Esophagus (tissue), 2 donors: ENCODE measurements around the gene KLF11. TPM values are rescaled to one million over a fixed set of nuclear protein-coding genes. Genes with fewer than 3 reads are reported as not detected.
"Not testable (repeated sequence)": the region's sequence is repeated elsewhere in the genome, so short reads cannot be mapped to it uniquely, and the experiment has no call there.

Source experiments
- H3K27ac ChIP-seq, 2 donors: one replicate each; pipeline ENCODE4 v1.5.1; 2013; ENCODE audit warnings: low read depth in 2 of 2, mild to moderate bottlenecking in 2 of 2, inconsistent platforms in 1 of 2, low read length in 1 of 2, moderate library complexity in 1 of 2
- H3K27me3 ChIP-seq, 2 donors: one replicate each; pipeline ENCODE4 v1.6.1; 2013; ENCODE audit warnings: low read length in 2 of 2, control low read depth in 1 of 2, mild to moderate bottlenecking in 1 of 2; ENCODE audit not compliant: insufficient read depth in 2 of 2, control insufficient read depth in 1 of 2
- H3K36me3 ChIP-seq, 2 donors: one replicate each; pipeline ENCODE4 v1.6.1; 2013; ENCODE audit warnings: low read length in 1 of 2; ENCODE audit not compliant: control insufficient read depth in 2 of 2, insufficient read depth in 2 of 2
- H3K4me1 ChIP-seq, 2 donors: one replicate each; pipeline ENCODE4 v1.6.1; 2013; ENCODE audit warnings: low read length in 1 of 2; ENCODE audit not compliant: control insufficient read depth in 2 of 2, insufficient read depth in 2 of 2
- H3K4me3 ChIP-seq, 2 donors: one replicate each; pipeline ENCODE4 v1.5.1; 2013; ENCODE audit warnings: low read length in 2 of 2, mild to moderate bottlenecking in 2 of 2, low read depth in 1 of 2, moderate library complexity in 1 of 2
- H3K9me3 ChIP-seq, 2 donors: one replicate each; pipeline ENCODE4 v1.6.1; 2013; ENCODE audit warnings: mild to moderate bottlenecking in 2 of 2, low read depth in 1 of 2, low read length in 1 of 2, moderate library complexity in 1 of 2; ENCODE audit not compliant: control insufficient read depth in 2 of 2, insufficient read depth in 1 of 2
- WGBS, 2 donors: extraction: QIAGEN DNeasy Blood & Tissue Kit; methylation state at CpG; one replicate each; pipeline ENCODE4 v1.1.7; 2013; 5-methylcytosine and 5-hydroxymethylcytosine counted together
- polyA plus RNA-seq, 2 donors: library from polyadenylated mRNA; stranded (reverse); fragments of 200-250 nt; gene quantifications; one replicate each; pipeline ENCODE4 v1.2.3, GENCODE V29; 2013
- donor health status: healthy with polysubstance abuse.
- donor health status: Bipolar disorder and iron deficiency.

The KLF11 gene
- polyA plus RNA-seq, 2 donors: 1.7 to 4.3 TPM

GRCh38 chr2:10086950-10087349 is 43.6 kb downstream of the KLF11 start:
- H3K36me3 ChIP-seq: no peaks in the 10 kb centered on the region
- peaks cover 0 to 4% of the 10 kb centered on the region in 2 donors for H3K9me3 ChIP-seq
- peaks cover 0 to 5% of the 10 kb centered on the region in 2 donors for H3K27me3 ChIP-seq
- no peak overlapping the region for H3K27ac ChIP-seq
- 46 to 52% methylated on average over 4 of the region's 4 CpGs for WGBS, 2 donors
- H3K4me3 ChIP-seq: no peak overlapping the region
- H3K4me1 ChIP-seq: peaks cover 0 to 7% of the 10 kb centered on the region in 2 donors

GRCh38 chr2:10087360-10087759 is 44.0 kb downstream of the KLF11 start:
- H3K27ac ChIP-seq: no peak overlapping the region
- peaks cover 0 to 4% of the 10 kb centered on the region in 2 donors for H3K9me3 ChIP-seq
- WGBS, 2 donors: 61% methylated on average over 8 of the region's 8 CpGs
- H3K36me3 ChIP-seq: no peaks in the 10 kb centered on the region
- peaks cover 0 to 7% of the 10 kb centered on the region in 2 donors for H3K4me1 ChIP-seq
- no peak overlapping the region for H3K4me3 ChIP-seq
- peaks cover 0 to 5% of the 10 kb centered on the region in 2 donors for H3K27me3 ChIP-seq

GRCh38 chr2:10089565-10090190 is 46.3 kb downstream of the KLF11 start:
- Histone ChIP-seq H3K36me3 (no peaks in the 10 kb centered on the region), H3K9me3 (peaks cover 0 to 4% of the 10 kb centered on the region in 2 donors), H3K4me1 (peaks cover 0 to 10% of the 10 kb centered on the region in 2 donors), H3K27ac (no peak overlapping the region), H3K4me3 (no peak overlapping the region), H3K27me3 (peaks cover 0 to 2% of the 10 kb centered on the region in 2 donors)
- WGBS, 2 donors: 46 to 61% methylated on average over 5 of the region's 5 CpGs

DNA sequence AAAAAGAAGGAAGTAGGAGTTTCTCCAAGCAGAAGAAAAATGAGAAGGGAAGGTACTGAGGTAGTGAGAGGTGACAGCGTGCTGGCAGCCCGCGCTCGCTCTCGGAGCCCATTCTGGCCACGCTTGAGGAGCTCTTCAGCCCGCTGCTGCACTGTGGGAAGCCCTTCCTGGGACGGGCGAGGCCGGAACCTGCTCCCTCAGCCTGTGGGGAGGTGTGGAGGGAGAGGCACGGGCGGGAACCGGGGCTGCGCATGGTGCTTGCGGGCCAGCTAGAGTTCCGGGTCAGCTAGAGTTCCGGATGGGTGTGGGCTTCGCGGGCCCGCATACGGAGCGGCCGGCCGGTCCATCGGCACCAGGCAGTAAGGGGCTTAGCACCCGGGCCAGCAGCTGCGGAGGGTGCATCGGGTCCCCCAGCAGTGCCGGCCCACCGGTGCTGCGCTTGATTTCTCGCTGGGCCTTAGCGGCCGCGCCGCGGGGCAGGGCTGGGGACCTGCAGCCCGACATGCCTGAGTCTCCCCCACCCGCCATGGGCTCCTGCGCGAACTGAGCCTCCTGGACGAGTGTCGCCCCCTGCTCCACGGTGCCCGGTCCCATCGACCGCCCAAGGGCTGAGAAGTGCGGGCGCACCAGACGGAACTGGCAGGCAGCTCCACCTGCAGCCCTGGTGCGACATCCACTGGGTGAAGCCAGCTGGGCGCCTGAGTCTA is 48.0 kb downstream of the KLF11 start:
- 28 to 34% methylated on average over 47 to 52 of the region's 52 CpGs for WGBS, 2 donors
- Histone ChIP-seq H3K4me3 (peak overlapping the region in 1 of 2 donors; percentile 13), H3K9me3 (peaks cover 0 to 4% of the 10 kb centered on the region in 2 donors), H3K27me3 (peaks cover 0 to 2% of the 10 kb centered on the region in 2 donors), H3K36me3 (no peaks in the 10 kb centered on the region), H3K27ac (no peak overlapping the region), H3K4me1 (peaks cover 0 to 10% of the 10 kb centered on the region in 2 donors)

GRCh38 chr2:10091889-10092244 is 48.5 kb downstream of the KLF11 start:
- 93 to 99% methylated on average over 2 of the region's 2 CpGs for WGBS, 2 donors
- not testable (repeated sequence) for H3K36me3 ChIP-seq

GRCh38 chr2:10094271-10094814 is 51.0 kb downstream of the KLF11 start:
- Histone ChIP-seq H3K9me3 (peaks cover 0 to 4% of the 10 kb centered on the region in 2 donors), H3K4me1 (peaks cover 0 to 10% of the 10 kb centered on the region in 2 donors), H3K27ac (no peak overlapping the region), H3K27me3 (peaks cover 0 to 2% of the 10 kb centered on the region in 2 donors), H3K36me3 (no peaks in the 10 kb centered on the region), H3K4me3 (no peak overlapping the region)
- 72 to 75% methylated on average over 13 of the region's 13 CpGs for WGBS, 2 donors

More at GRCh38 chr2:10091889-10092244, 48.5 kb downstream of the KLF11 start:
- H3K4me1 ChIP-seq: peaks cover 0 to 10% of the 10 kb centered on the region in 2 donors
- not testable (repeated sequence) for H3K27me3 ChIP-seq, H3K9me3 ChIP-seq, H3K27ac ChIP-seq, H3K4me3 ChIP-seq

DNA sequence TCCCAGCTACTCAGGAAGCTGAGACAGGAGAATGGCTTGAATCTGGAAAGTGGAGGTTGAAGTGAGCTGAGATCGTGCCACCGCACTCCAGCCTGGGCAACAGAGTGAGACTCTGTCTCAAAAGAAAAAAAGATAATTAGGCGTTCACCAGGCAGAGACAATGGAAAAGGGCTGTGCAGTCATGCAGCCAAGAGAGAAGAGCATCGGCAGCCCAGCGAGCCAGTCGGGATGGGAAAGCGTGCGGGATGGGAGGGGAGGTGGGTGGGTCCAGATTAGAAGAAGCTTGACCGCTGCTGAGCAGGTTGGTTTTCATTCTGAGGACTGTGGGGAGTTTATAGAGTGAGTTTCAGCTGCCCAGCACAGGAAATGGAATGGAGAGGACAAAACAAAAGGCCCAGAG is 51.8 kb downstream of the KLF11 start:
- peaks cover 0 to 2% of the 10 kb centered on the region in 2 donors for H3K27me3 ChIP-seq

DNA sequence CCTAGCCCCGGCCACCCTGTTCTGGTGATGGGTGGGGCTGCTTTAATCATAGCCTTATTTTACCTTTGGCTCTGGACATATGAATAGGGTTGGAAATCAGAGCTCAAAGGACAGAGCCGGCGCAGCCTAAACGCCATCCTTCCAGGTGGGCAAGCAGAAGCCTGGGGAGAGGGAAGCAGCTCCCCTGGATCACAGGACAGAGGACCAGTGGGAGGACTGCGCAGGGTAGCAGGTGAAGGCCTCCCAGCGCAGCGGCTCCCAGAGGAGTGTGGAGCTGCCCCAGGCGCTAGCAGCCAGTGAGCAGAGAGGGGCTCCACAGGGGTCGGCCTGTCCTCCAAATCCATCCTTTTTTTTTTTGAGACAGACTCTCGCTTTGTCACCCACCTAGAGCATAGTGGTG is 53.3 kb downstream of the KLF11 start:
- H3K4me1 ChIP-seq: peaks cover 0 to 4% of the 10 kb centered on the region in 2 donors
- no peak overlapping the region for H3K4me3 ChIP-seq
- 94 to 96% methylated on average over 9 to 10 of the region's 10 CpGs for WGBS, 2 donors
- peaks cover 0 to 3% of the 10 kb centered on the region in 2 donors for H3K9me3 ChIP-seq
- H3K36me3 ChIP-seq: no peaks in the 10 kb centered on the region
- no peak overlapping the region for H3K27ac ChIP-seq
- H3K27me3 ChIP-seq: peaks cover 0 to 2% of the 10 kb centered on the region in 2 donors

More for the DNA sequence above, 51.8 kb downstream of the KLF11 start:
- 55 to 78% methylated on average over 9 of the region's 9 CpGs for WGBS, 2 donors
- Histone ChIP-seq H3K4me3 (no peak overlapping the region), H3K9me3 (peaks cover 0 to 4% of the 10 kb centered on the region in 2 donors), H3K4me1 (peaks cover 0 to 10% of the 10 kb centered on the region in 2 donors), H3K36me3 (no peaks in the 10 kb centered on the region), H3K27ac (no peak overlapping the region)

DNA sequence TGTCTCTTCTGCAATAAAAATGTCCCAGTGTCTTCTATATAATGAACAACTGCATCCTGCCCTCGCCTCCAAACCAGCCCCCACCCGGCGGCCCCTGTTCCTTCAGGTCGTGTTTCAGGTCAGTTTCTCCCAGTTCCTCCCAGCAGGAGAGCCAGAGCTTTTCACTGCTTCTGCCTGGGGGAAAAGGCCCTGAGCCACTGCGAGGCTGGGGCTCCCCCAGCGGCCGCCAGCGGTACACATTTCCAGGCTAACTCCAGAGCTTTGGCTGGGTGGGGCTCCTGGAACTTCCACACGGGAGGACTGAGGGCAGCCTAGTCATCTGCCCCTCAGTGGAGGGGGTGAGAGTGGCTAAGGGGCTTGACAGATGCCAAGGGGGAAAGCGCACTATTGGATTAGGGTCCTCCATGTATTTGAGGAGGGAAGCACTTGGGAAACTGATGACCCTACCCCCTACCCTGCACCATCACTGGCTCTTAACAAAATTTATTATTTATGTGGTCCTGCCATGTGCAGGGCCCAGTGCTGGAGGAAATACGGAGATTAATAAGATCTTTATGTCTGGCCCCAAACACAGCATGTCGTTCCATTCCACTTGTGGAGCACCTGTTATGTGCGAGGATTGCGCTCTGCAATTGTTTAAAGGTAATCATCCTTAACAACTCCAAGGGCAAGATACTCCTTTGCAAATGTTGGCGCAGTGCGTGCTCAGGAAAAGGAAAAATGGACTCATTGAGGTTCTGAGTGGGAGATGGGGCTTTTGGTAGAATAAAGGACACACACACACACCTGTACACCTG is 54.2 kb downstream of the KLF11 start:
- Histone ChIP-seq H3K4me3 (no peak overlapping the region), H3K36me3 (no peaks in the 10 kb centered on the region), H3K27ac (no peak overlapping the region), H3K27me3 (peaks cover 0 to 2% of the 10 kb centered on the region in 2 donors), H3K9me3 (peaks cover 0 to 2% of the 10 kb centered on the region in 2 donors), H3K4me1 (peaks cover 0 to 3% of the 10 kb centered on the region in 2 donors)
- 35 to 40% methylated on average over 16 of the region's 16 CpGs for WGBS, 2 donors
